Right lobe of liver (tissue), 4 donors: ENCODE data around the gene WDR20.
"Not testable (repeated sequence)": the region's sequence is repeated elsewhere in the genome, so short reads cannot be mapped to it uniquely, and the experiment has no call there.

Experiments used
- CTCF ChIP-seq, 4 donors: fragments of 200-600 bp in 3 of 4; fragments of 450-650 bp in 1 of 4; IDR thresholded peaks; one replicate each; pipeline versions ENCODE4 v1.5.1 to v1.8.0; 2016 to 2022; ENCODE audit warnings: antibody characterized with exemption in 4 of 4, mild to moderate bottlenecking in 2 of 4
- POLR2A ChIP-seq: fragments of 450-650 bp; IDR thresholded peaks from one replicate; pipeline ENCODE4 v1.6.1; 2017; ENCODE audit warnings: antibody characterized with exemption, mild to moderate bottlenecking
- donor health status: DM: no; HTN: no; CAD: no.
- donor health status: DM: no; HTN: no; CAD: no.
- donor health status: DM: no; HTN: yes; CAD: no.

- TF ChIP-seq CTCF (IDR thresholded peaks at IDR 0.05); POLR2A: not testable (repeated sequence)
Measured at GRCh38 chr14:102134719-102135118, 5.0 kb upstream of the WDR20 start.
